Loucy (cell line): ENCODE data around the gene COLEC11.

Source experiments
- H2AFZ ChIP-seq: fragments of 200-600 bp; sonication (generic); 2 replicates; pipeline ENCODE4 v1.6.0; 2016; ENCODE audit warnings: antibody characterized with exemption, mild to moderate bottlenecking, low read length, moderate library complexity
- H3F3A ChIP-seq: fragments of 200-600 bp; 2 replicates; pipeline ENCODE4 v1.6.0; 2016; ENCODE audit warnings: antibody characterized with exemption, low read depth, mild to moderate bottlenecking
- H3K27me3 ChIP-seq: fragments of 200-600 bp; sonication (generic); 2 replicates; pipeline ENCODE4 v1.6.1; 2014; ENCODE audit warnings: low read length, mild to moderate bottlenecking; ENCODE audit not compliant: insufficient read depth, poor library complexity, severe bottlenecking
- H3K36me3 ChIP-seq: fragments of 200-600 bp; sonication (generic); 2 replicates; pipeline ENCODE4 v1.6.1; 2016; ENCODE audit warnings: low read length; ENCODE audit not compliant: insufficient read depth
- H3K4me1 ChIP-seq: fragments of 200-600 bp; sonication (generic); 2 replicates; pipeline ENCODE4 v1.5.1; 2014; ENCODE audit warnings: low read length, mild to moderate bottlenecking; ENCODE audit not compliant: insufficient read depth, poor library complexity, severe bottlenecking
- H3K4me2 ChIP-seq: fragments of 200-600 bp; sonication (generic); 2 replicates; pipeline ENCODE4 v1.6.0; 2014; ENCODE audit warnings: antibody characterized with exemption, low read length, low read depth, mild to moderate bottlenecking; ENCODE audit not compliant: poor library complexity, severe bottlenecking
- H3K4me3 ChIP-seq: fragments of 200-600 bp; sonication (generic); 2 replicates; pipeline ENCODE4 v1.5.1; 2014; ENCODE audit warnings: low read length, mild to moderate bottlenecking, mixed read lengths; ENCODE audit not compliant: poor library complexity, severe bottlenecking
- H3K79me2 ChIP-seq: fragments of 200-600 bp; sonication (generic); 2 replicates; pipeline ENCODE4 v1.6.1; 2014; ENCODE audit warnings: low read length; ENCODE audit not compliant: insufficient read depth
- H3K9ac ChIP-seq: fragments of 200-600 bp; sonication (generic); 2 replicates; pipeline ENCODE4 v1.6.0; 2014; ENCODE audit warnings: mild to moderate bottlenecking, low read depth, low read length, moderate library complexity; ENCODE audit not compliant: poor library complexity, severe bottlenecking
- H3K9me2 ChIP-seq: fragments of 200-600 bp; sonication (generic); replicated peaks from 2 replicates; pipeline ENCODE4 v1.6.1; 2016; ENCODE audit warnings: low read depth, low read length, mixed read lengths
- H3K9me3 ChIP-seq: fragments of 200-600 bp; sonication (generic); 2 replicates; pipeline ENCODE4 v1.6.1; 2014; ENCODE audit warnings: mild to moderate bottlenecking, antibody characterized with exemption, low read length, low read depth; ENCODE audit not compliant: insufficient read depth
- H4K20me1 ChIP-seq: fragments of 200-600 bp; sonication (generic); 2 replicates; pipeline ENCODE4 v1.6.0; 2014; ENCODE audit warnings: antibody characterized with exemption, low read length, mild to moderate bottlenecking; ENCODE audit not compliant: insufficient read depth, poor library complexity, severe bottlenecking
- CTCF ChIP-seq: fragments of 200-600 bp; sonication (generic); conservative IDR thresholded peaks from 2 replicates; pipeline ENCODE4 v1.5.1; 2014; ENCODE audit warnings: mild to moderate bottlenecking, antibody characterized with exemption, low read length
- EZH2phosphoT487 ChIP-seq: fragments of 200-600 bp; IDR thresholded peaks from 2 replicates; pipeline ENCODE4 v1.6.1; 2018; ENCODE audit warnings: antibody characterized with exemption, mild to moderate bottlenecking, moderate library complexity, borderline replicate concordance

The COLEC11 gene

GRCh38 chr2:3587432-3587831 is 7.5 kb upstream of the COLEC11 start:
- no peak overlapping the region for H3K9ac ChIP-seq
- peaks cover 30% of the 10 kb centered on the region; the same call in 1 of the 2 replicates for H3K36me3 ChIP-seq
- H3K4me3 ChIP-seq: no peak overlapping the region
- TF ChIP-seq CTCF (no peak), EZH2phosphoT487 (no peak)
- H3K4me2 ChIP-seq: no peak overlapping the region
- no peaks in the 10 kb centered on the region for H3K9me2 ChIP-seq
- no peak overlapping the region for H2AFZ ChIP-seq
- H3K79me2 ChIP-seq: peaks cover 11% of the 10 kb centered on the region; the same call in 1 of the 2 replicates
- H3F3A ChIP-seq: peaks cover 5% of the 10 kb centered on the region; the same call in 1 of the 2 replicates
- H3K27me3 ChIP-seq: no peaks in the 10 kb centered on the region
- peaks cover 18% of the 10 kb centered on the region for H4K20me1 ChIP-seq
- no peaks in the 10 kb centered on the region for H3K4me1 ChIP-seq
- no peaks in the 10 kb centered on the region for H3K9me3 ChIP-seq

- H3K9me2 ChIP-seq: no peaks in the 10 kb centered on the region
- peaks cover 5% of the 10 kb centered on the region; the same call in 1 of the 2 replicates for H3K79me2 ChIP-seq
- H3K9ac ChIP-seq: no peak overlapping the region
- TF ChIP-seq CTCF (no peak), EZH2phosphoT487 (no peak)
- H4K20me1 ChIP-seq: peaks cover 13% of the 10 kb centered on the region
- no peaks in the 10 kb centered on the region for H3K4me1 ChIP-seq
- H2AFZ ChIP-seq: no peak overlapping the region
- H3K9me3 ChIP-seq: no peaks in the 10 kb centered on the region
- H3K36me3 ChIP-seq: peaks cover 24% of the 10 kb centered on the region; the same call in 1 of the 2 replicates
- H3K4me3 ChIP-seq: no peak overlapping the region
- H3K4me2 ChIP-seq: no peak overlapping the region
- H3K27me3 ChIP-seq: no peaks in the 10 kb centered on the region
- no peaks in the 10 kb centered on the region for H3F3A ChIP-seq
Measured at GRCh38 chr2:3588084-3588483, 6.8 kb upstream of the COLEC11 start.

- no peaks in the 10 kb centered on the region for H3K4me1 ChIP-seq
- H4K20me1 ChIP-seq: peaks cover 6% of the 10 kb centered on the region
- H3K9me2 ChIP-seq: no peaks in the 10 kb centered on the region
- no peaks in the 10 kb centered on the region; the same call in 1 of the 2 replicates for H3K79me2 ChIP-seq
- no peak overlapping the region for H3K4me2 ChIP-seq
- H3K9ac ChIP-seq: no peak overlapping the region
- H3K4me3 ChIP-seq: no peak overlapping the region
- TF ChIP-seq CTCF (no peak), EZH2phosphoT487 (no peak)
- H3F3A ChIP-seq: no peaks in the 10 kb centered on the region
- no peaks in the 10 kb centered on the region for H3K27me3 ChIP-seq
- H3K9me3 ChIP-seq: no peaks in the 10 kb centered on the region
- no peak overlapping the region for H2AFZ ChIP-seq
- H3K36me3 ChIP-seq: peaks cover 21% of the 10 kb centered on the region; the same call in 1 of the 2 replicates
Measured at GRCh38 chr2:3589086-3589485, 5.8 kb upstream of the COLEC11 start.
